HFF-Myc (cell line): ENCODE data around the gene OTP.

Source experiments
- DNase-seq: peaks from one replicate; pipeline ENCODE4 v3.0.0-alpha.2; 2011; ENCODE audit warnings: low read depth; ENCODE audit errors: extremely low read depth
- H3K4me3 ChIP-seq: replicated peaks from 2 replicates; pipeline ENCODE4 v1.5.1; 2011; ENCODE audit warnings: low read depth, mild to moderate bottlenecking, control low read depth, low read length
- TF ChIP-seq, protein P1 (sequence below): IDR thresholded peaks from 2 replicates; pipeline ENCODE4 v1.5.1; 2012; ENCODE audit warnings: mild to moderate bottlenecking, low read depth, low read length, control low read depth; ENCODE audit errors: missing control alignments

OTP gene

DNA sequence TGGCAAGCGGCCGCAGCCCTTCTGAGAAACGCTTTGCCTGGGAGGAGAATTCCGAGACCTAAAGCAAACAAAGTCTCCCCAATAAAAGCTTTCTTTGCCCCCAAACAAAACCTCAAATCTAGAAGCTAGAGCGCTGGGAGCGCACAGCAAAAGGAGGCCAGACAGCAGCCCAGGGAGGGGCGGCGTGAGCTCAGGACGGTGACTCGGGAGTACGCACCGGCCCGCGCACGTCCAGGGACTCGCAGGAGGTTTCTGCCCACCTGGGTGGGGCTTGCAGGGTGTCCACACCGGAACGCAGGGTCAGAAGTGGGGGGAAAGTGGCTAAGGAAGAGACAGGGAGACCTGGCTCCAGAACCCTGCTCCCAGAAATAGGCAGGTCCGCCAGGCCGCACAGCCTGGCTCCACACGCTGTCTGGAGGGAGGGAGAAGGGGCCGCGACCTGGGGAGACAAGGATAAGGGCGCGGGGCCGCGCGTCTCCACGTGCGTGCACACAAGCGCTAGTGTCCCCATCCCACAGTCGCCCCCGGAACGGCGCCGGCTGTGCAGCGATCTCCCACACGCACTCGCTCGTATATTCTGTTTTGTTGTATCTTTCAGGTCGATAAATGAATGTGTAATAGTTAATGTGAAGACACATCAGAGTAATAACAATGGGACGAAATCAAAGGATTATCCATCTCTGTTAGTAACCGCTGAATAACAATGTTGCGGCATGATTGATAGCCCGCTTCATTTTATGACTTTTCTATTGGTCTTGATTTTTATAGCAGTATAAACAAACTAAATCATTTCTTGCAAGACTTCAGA is 2.3 kb upstream of the OTP start:
- H3K4me3 ChIP-seq: no peak overlapping the region
- DNase-seq: no peak
- TF ChIP-seq, protein P1, sequence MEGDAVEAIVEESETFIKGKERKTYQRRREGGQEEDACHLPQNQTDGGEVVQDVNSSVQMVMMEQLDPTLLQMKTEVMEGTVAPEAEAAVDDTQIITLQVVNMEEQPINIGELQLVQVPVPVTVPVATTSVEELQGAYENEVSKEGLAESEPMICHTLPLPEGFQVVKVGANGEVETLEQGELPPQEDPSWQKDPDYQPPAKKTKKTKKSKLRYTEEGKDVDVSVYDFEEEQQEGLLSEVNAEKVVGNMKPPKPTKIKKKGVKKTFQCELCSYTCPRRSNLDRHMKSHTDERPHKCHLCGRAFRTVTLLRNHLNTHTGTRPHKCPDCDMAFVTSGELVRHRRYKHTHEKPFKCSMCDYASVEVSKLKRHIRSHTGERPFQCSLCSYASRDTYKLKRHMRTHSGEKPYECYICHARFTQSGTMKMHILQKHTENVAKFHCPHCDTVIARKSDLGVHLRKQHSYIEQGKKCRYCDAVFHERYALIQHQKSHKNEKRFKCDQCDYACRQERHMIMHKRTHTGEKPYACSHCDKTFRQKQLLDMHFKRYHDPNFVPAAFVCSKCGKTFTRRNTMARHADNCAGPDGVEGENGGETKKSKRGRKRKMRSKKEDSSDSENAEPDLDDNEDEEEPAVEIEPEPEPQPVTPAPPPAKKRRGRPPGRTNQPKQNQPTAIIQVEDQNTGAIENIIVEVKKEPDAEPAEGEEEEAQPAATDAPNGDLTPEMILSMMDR: no peak

DNA sequence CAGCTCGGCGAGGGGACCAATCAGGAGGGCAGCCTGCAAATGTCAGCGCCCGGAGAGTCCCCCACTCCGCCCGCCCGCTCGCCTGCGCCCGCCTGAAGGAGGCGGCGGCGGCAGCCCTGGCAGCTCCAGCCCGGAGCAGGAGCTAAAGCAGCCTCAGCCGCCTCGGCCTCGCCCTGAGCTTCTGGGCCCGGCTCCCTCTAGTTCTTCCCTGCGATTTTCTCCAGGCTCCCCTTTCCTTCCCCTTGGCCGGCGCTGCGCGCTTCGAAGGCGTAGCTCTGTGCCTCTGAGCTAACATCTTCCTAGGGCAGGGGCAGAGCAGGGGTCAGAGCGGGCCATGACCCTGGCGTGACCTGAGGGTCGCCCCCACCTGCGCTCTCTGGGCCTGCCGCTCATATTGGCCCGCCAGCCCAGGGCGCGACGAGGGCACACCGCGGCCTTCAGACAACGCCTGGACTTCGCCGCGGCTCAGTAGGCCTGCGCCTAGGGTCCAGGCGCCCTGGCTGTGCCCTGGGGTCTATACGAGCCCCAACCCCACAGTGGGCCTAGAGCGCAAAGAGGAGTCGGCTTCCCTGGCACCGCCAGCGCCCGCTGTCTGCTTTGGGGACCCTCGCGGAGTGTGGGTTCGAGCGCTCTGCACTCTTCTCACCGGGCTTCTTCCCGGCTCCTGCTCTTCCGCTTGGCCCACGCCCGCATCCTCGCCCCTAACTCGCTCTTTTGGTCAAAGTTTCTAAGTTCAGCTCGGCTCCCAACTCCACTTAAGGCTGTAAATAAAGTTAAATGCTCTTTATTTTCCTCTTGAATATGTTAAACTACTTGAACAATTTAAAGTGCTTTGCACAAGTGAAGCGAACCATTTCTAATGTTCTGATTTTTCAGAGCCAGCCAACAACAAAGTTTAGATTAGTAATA is 504 bp upstream of the OTP start:
- DNase-seq: no peak
- TF ChIP-seq, protein P1: no peak
- H3K4me3 ChIP-seq: no peak overlapping the region

DNA sequence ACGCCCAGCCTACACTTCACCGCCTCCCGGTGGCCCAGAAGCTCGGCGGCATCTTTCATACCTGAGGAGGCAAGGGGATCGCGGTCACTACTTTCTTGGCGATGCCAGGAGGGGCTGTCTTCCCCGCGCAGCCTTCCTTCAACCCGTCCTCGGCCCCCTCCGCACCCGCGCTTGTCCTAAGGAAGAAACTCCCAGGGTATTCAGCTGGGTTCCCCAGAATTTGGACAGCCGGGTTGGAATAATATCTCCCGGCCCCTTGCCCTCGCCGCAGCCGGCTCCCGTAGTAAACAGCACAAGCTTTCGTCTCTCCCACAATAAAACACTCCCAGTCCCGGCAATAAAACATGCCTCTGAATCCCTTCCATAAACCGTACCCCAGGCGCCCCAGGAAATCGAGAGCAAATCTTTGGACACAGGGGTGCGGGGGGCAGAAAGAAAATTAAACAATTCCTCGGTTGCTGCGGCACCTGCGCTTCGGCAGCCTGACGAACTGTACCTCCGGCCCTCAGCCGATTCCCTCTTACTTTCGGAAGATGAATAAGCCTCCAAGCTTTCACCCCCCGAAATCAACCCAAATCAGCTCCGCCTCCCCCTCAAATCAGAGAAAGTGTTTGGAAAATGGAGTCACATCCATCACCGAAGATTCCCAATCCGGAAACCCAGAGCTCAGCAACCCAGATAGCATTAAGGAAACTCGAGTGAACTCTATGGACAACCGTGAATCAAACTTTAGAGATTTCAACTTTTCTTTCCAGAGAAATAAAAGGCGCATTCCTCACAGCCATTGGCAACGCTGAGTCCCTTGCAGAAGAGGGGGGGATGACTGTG is 1.1 kb downstream of the OTP start:
- TF ChIP-seq, protein P1: no peak
- DNase-seq: no peak
- no peak overlapping the region for H3K4me3 ChIP-seq

DNA sequence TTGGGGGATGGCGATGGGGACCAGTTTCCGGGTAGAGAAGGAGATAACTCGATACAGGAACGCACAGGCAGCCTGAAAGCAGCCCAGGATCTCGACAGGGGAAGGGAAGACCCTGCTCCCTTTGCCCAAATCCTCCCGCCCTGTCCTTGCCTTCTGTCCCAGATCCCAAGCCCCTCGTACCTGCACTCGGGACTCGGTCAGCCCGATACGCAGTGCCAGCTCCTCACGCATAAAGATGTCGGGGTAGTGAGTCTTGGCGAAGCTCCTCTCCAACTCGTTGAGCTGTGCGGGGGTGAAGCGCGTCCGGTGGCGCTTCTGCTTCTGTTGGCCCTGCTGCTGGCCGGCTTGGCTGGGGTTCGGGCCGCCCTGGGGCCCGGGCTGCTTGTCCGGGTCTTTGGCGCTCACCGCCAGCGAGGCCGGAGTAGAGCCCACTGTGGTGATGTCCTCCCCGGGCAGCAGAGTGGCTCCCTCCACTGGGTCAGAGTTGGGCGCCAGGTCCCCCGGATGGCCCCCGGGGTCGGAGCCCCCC is 1.8 kb downstream of the OTP start:
- no peak overlapping the region for H3K4me3 ChIP-seq
- TF ChIP-seq, protein P1: no peak
- no peak for DNase-seq

DNA sequence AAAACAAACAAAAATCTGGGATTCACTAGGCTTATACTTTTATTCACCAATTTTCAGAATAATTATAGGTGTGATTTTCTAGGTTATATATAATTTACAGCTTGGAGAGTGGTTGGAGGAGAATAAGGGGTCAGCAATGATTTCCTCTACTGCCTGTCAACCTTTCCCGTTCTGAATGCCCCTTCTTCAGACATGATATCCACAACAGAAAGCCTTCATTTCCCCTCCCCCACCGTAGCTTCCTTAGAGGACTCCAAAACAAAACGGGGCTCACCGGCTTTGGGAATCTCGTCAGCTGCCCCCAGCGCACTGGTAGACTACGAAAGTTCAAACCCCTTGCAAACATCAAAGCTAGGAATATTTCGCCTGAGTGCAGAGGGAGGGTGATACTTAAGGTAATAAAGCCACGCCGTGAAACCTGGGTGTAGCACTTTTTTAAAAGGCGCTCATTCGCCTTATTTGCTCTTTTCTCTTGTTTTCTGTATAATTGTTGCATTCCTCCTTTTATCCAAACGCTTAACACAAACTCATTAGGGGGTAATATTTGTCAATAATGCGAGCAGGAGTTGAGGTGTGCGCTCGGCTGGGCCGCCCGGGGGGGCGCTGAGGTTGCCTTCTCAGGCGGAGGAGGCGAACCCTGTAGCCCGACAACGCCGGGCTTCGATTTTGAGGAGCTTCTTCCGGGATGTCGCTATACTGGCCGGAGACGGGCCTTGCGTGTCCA is 2.4 kb downstream of the OTP start:
- DNase-seq: no peak
- TF ChIP-seq, protein P1: no peak
- H3K4me3 ChIP-seq: no peak overlapping the region
